HepG2 (cell line): ENCODE measurements around the gene RBM18. TPM values are rescaled to one million over a fixed set of nuclear protein-coding genes. Genes with fewer than 3 reads are reported as not detected.

ENCODE experiments used
- ZNF292 ChIP-seq: sonication (generic); formaldehyde crosslinking; IDR thresholded peaks from 2 replicates; pipeline ENCODE4 v1.8.1; 2022; ENCODE audit warnings: mild to moderate bottlenecking, low read depth, missing genetic modification reagents, borderline replicate concordance
- ZNF670 ChIP-seq: sonication (generic); formaldehyde crosslinking; IDR thresholded peaks from 2 replicates; pipeline ENCODE4 v1.8.0; 2022; ENCODE audit warnings: mild to moderate bottlenecking, missing genetic modification reagents, borderline replicate concordance
- ZNF749 ChIP-seq: sonication (generic); formaldehyde crosslinking; IDR thresholded peaks from 2 replicates; pipeline ENCODE4 v1.8.0; 2022; ENCODE audit warnings: mild to moderate bottlenecking, missing genetic modification reagents, moderate library complexity, borderline replicate concordance
- ZNF782 ChIP-seq: sonication (generic); formaldehyde crosslinking; IDR thresholded peaks from 2 replicates; pipeline ENCODE4 v1.4.0; 2020; ENCODE audit warnings: missing genetic modification reagents, mild to moderate bottlenecking, borderline replicate concordance
- polyA plus RNA-seq, 8 experiments: library from polyadenylated mRNA; depleted of rRNA in 3 of 8; stranded (reverse) in 7 of 8; unstranded in 1 of 8; fragments of >200 nt; fragmentation: Illumina TruSeq in 4 of 8; extraction: Trizol in 4 of 8; gene quantifications; 2 replicates each; pipeline versions ENCODE4 v1.2.1 to v1.2.3, GENCODE V29; 2011 to 2016; ENCODE audit warnings: low read depth in 4 of 8, missing spikeins in 1 of 8, mixed read lengths in 1 of 8; ENCODE audit not compliant: insufficient read depth in 1 of 8
- total RNA-seq, 5 experiments: library from RNA; depleted of rRNA; stranded (reverse); fragments of >200 nt; fragmentation: Illumina TruSeq; extraction: Trizol; gene quantifications; 2 replicates each; pipeline ENCODE4 v1.2.3, GENCODE V29; 2016; ENCODE audit warnings: low read depth in 1 of 5
- TF ChIP-seq, protein P1 (sequence below): sonication (generic); formaldehyde crosslinking; IDR thresholded peaks from 2 replicates; pipeline ENCODE4 v1.4.0; 2020; ENCODE audit warnings: missing genetic modification reagents
- TF ChIP-seq, protein P2 (sequence below): sonication (generic); formaldehyde crosslinking; IDR thresholded peaks from 2 replicates; pipeline ENCODE4 v1.8.0; 2022; ENCODE audit warnings: missing genetic modification reagents, mild to moderate bottlenecking, inconsistent platforms, borderline replicate concordance
- TF ChIP-seq, protein P3 (sequence below): sonication (generic); formaldehyde crosslinking; IDR thresholded peaks from 2 replicates; pipeline ENCODE4 v1.4.0; 2020; ENCODE audit warnings: missing genetic modification reagents
- TF ChIP-seq, protein P4 (sequence below): sonication (generic); formaldehyde crosslinking; IDR thresholded peaks from 2 replicates; pipeline ENCODE4 v1.5.0; 2020; ENCODE audit warnings: missing genetic modification reagents
- TF ChIP-seq, protein P5 (sequence below): sonication (generic); formaldehyde crosslinking; IDR thresholded peaks from 2 replicates; pipeline ENCODE4 v1.8.0; 2022; ENCODE audit warnings: missing genetic modification reagents, low read depth, mild to moderate bottlenecking, borderline replicate concordance
- TF ChIP-seq, protein P6 (sequence below): IDR thresholded peaks from 2 replicates; pipeline ENCODE4 v1.6.1; 2016; ENCODE audit warnings: mild to moderate bottlenecking

Gene RBM18
- total and polyA plus RNA-seq, 2 of the 13 experiments (the other 11 are each of a cell fraction or from before 2014, with no cell fraction given) = 12.6 to 16.6 TPM

DNA sequence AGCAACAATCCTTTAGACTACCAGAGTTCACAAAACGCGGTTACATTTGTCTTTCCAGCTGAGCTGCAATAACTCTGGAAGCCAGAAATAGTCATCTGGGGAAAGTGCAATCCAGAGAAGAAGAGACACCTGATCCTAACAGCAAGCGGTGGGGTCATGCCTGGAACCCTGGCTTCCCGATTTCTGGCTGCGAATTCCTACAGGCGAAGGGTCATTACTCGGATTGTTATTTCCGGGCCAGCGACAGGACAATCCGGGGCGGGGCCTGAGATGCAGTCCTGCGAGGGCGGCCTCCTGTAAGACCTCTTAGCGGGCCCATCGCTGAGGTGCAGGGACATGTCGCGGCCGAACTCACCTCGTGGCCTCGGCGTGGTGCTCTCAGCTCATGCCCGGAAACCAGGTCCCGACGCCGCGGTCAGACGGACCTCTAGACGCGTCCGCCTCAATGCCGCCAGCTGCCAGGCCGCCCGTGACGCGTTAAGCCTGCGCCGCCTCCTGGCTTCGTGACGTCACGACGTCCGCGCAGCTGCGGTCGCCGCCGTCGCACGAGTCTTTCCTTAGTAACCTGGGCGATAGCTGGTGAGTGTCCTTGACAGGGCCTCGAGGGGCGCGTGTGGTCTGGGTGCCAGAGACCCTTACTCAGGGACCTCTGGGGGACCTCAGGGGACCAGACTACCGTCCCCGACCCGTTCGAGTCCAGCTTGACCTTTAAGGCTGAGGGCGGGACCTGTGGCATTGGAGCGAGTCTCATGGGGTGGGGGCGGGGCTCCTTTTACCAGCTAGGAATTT, at the start of gene RBM18, which contains the start of gene MRRF (continued):
- TF ChIP-seq, protein P1, sequence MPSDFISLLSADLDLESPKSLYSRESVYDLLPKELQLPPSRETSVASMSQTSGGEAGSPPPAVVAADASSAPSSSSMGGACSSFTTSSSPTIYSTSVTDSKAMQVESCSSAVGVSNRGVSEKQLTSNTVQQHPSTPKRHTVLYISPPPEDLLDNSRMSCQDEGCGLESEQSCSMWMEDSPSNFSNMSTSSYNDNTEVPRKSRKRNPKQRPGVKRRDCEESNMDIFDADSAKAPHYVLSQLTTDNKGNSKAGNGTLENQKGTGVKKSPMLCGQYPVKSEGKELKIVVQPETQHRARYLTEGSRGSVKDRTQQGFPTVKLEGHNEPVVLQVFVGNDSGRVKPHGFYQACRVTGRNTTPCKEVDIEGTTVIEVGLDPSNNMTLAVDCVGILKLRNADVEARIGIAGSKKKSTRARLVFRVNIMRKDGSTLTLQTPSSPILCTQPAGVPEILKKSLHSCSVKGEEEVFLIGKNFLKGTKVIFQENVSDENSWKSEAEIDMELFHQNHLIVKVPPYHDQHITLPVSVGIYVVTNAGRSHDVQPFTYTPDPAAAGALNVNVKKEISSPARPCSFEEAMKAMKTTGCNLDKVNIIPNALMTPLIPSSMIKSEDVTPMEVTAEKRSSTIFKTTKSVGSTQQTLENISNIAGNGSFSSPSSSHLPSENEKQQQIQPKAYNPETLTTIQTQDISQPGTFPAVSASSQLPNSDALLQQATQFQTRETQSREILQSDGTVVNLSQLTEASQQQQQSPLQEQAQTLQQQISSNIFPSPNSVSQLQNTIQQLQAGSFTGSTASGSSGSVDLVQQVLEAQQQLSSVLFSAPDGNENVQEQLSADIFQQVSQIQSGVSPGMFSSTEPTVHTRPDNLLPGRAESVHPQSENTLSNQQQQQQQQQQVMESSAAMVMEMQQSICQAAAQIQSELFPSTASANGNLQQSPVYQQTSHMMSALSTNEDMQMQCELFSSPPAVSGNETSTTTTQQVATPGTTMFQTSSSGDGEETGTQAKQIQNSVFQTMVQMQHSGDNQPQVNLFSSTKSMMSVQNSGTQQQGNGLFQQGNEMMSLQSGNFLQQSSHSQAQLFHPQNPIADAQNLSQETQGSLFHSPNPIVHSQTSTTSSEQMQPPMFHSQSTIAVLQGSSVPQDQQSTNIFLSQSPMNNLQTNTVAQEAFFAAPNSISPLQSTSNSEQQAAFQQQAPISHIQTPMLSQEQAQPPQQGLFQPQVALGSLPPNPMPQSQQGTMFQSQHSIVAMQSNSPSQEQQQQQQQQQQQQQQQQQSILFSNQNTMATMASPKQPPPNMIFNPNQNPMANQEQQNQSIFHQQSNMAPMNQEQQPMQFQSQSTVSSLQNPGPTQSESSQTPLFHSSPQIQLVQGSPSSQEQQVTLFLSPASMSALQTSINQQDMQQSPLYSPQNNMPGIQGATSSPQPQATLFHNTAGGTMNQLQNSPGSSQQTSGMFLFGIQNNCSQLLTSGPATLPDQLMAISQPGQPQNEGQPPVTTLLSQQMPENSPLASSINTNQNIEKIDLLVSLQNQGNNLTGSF (CRISPR knock-in tag) = peak; percentile 98
- TF ChIP-seq ZNF670 (peak; percentile 88; the same call in 1 of the 2 replicates), ZNF782 (CRISPR knock-in tag) (peak; percentile 99), ZNF292 (CRISPR knock-in tag) (peak; percentile 86), ZNF749 (CRISPR knock-in tag) (peak; percentile 84)
- TF ChIP-seq, protein P2, sequence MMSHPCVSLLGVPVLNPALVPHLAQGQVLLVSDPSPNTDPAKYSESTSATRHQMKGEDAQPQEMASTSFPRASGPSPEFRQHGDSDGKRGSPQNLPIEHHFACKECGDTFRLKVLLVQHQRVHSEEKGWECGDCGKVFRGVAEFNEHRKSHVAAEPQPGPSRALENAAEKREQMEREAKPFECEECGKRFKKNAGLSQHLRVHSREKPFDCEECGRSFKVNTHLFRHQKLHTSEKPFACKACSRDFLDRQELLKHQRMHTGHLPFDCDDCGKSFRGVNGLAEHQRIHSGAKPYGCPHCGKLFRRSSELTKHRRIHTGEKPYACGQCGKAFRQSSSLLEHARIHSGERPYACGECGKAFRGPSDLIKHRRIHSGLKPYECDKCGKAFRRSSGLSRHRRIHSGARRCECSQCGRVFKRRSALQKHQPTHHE (CRISPR knock-in tag) = peak; percentile 96; the same call in 1 of the 2 replicates
- TF ChIP-seq, protein P3, sequence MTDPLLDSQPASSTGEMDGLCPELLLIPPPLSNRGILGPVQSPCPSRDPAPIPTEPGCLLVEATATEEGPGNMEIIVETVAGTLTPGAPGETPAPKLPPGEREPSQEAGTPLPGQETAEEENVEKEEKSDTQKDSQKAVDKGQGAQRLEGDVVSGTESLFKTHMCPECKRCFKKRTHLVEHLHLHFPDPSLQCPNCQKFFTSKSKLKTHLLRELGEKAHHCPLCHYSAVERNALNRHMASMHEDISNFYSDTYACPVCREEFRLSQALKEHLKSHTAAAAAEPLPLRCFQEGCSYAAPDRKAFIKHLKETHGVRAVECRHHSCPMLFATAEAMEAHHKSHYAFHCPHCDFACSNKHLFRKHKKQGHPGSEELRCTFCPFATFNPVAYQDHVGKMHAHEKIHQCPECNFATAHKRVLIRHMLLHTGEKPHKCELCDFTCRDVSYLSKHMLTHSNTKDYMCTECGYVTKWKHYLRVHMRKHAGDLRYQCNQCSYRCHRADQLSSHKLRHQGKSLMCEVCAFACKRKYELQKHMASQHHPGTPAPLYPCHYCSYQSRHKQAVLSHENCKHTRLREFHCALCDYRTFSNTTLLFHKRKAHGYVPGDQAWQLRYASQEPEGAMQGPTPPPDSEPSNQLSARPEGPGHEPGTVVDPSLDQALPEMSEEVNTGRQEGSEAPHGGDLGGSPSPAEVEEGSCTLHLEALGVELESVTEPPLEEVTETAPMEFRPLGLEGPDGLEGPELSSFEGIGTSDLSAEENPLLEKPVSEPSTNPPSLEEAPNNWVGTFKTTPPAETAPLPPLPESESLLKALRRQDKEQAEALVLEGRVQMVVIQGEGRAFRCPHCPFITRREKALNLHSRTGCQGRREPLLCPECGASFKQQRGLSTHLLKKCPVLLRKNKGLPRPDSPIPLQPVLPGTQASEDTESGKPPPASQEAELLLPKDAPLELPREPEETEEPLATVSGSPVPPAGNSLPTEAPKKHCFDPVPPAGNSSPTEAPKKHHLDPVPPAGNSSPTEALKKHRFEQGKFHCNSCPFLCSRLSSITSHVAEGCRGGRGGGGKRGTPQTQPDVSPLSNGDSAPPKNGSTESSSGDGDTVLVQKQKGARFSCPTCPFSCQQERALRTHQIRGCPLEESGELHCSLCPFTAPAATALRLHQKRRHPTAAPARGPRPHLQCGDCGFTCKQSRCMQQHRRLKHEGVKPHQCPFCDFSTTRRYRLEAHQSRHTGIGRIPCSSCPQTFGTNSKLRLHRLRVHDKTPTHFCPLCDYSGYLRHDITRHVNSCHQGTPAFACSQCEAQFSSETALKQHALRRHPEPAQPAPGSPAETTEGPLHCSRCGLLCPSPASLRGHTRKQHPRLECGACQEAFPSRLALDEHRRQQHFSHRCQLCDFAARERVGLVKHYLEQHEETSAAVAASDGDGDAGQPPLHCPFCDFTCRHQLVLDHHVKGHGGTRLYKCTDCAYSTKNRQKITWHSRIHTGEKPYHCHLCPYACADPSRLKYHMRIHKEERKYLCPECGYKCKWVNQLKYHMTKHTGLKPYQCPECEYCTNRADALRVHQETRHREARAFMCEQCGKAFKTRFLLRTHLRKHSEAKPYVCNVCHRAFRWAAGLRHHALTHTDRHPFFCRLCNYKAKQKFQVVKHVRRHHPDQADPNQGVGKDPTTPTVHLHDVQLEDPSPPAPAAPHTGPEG (CRISPR knock-in tag) = peak; percentile 78
- TF ChIP-seq, protein P4, sequence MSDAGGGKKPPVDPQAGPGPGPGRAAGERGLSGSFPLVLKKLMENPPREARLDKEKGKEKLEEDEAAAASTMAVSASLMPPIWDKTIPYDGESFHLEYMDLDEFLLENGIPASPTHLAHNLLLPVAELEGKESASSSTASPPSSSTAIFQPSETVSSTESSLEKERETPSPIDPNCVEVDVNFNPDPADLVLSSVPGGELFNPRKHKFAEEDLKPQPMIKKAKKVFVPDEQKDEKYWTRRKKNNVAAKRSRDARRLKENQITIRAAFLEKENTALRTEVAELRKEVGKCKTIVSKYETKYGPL (CRISPR knock-in tag) = peak; percentile 58; the same call in 1 of the 2 replicates
- TF ChIP-seq, protein P5, sequence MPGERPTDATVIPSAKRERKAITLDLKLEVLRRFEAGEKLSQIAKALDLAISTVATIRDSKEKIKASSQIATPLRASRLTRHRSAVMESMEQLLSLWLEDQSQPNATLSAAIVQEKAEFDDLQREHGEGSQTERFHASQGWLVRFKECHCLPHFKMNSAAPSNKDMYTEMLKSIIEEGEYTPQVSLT = peak; percentile 56; the same call in 1 of the 2 replicates
- TF ChIP-seq, protein P6, sequence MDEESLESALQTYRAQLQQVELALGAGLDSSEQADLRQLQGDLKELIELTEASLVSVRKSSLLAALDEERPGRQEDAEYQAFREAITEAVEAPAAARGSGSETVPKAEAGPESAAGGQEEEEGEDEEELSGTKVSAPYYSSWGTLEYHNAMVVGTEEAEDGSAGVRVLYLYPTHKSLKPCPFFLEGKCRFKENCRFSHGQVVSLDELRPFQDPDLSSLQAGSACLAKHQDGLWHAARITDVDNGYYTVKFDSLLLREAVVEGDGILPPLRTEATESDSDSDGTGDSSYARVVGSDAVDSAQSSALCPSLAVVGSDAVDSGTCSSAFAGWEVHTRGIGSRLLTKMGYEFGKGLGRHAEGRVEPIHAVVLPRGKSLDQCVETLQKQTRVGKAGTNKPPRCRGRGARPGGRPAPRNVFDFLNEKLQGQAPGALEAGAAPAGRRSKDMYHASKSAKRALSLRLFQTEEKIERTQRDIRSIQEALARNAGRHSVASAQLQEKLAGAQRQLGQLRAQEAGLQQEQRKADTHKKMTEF (CRISPR knock-in tag) = peak; percentile 94
